ENCODE results near the gene INHBA.

Gene INHBA

DNA sequence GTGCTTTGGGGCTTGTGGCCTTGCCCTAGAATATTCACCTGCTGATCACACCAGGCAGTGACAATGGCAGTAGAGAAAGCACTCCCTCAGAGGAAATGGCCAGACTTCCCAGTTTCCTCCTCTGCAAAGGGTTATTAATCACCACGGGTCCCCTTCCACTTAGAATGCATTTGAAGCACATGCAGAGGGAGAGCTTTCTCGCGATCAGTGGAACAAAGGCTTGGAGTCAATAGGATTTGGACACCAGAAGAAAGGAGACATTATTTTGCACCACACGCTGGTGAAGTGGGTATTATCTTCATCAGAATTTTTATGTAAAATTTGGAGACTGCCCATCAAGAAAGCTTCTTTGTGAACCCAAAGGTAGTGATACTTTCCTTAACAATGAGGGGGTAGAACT lies 35.4 kb upstream of the INHBA start:
- Histone ChIP-seq H3K4me2 (no peak overlapping the region), H3K27me3 (ENCODE audit: insufficient read depth, low read depth) (no peaks in the 10 kb centered on the region), H2AFZ (ENCODE audit: low read depth) (no peak overlapping the region), H3K79me2 (ENCODE audit: insufficient read depth, low read depth) (no peaks in the 10 kb centered on the region), H3K36me3 (ENCODE audit: insufficient read depth) (no peaks in the 10 kb centered on the region), H3K4me1 (ENCODE audit: low read depth, poor library complexity, severe bottlenecking) (no peaks in the 10 kb centered on the region), H3K27ac (no peak overlapping the region), H3K4me3 (IDR thresholded peaks at IDR 0.05; ENCODE audit: insufficient read depth, low read depth, low read length) (no peak overlapping the region), H4K20me1 (ENCODE audit: insufficient read depth) (no peaks in the 10 kb centered on the region), H3K9ac (no peak overlapping the region)
- TF ChIP-seq, protein P1, sequence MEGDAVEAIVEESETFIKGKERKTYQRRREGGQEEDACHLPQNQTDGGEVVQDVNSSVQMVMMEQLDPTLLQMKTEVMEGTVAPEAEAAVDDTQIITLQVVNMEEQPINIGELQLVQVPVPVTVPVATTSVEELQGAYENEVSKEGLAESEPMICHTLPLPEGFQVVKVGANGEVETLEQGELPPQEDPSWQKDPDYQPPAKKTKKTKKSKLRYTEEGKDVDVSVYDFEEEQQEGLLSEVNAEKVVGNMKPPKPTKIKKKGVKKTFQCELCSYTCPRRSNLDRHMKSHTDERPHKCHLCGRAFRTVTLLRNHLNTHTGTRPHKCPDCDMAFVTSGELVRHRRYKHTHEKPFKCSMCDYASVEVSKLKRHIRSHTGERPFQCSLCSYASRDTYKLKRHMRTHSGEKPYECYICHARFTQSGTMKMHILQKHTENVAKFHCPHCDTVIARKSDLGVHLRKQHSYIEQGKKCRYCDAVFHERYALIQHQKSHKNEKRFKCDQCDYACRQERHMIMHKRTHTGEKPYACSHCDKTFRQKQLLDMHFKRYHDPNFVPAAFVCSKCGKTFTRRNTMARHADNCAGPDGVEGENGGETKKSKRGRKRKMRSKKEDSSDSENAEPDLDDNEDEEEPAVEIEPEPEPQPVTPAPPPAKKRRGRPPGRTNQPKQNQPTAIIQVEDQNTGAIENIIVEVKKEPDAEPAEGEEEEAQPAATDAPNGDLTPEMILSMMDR (conservative IDR thresholded peaks at IDR 0.05; ENCODE audit: low read depth, low read length), result no peak

- H3K36me3 ChIP-seq (ENCODE audit: insufficient read depth), result no peaks in the 10 kb centered on the region
- H3K27me3 ChIP-seq (ENCODE audit: insufficient read depth, low read depth), result no peaks in the 10 kb centered on the region
- no peak overlapping the region for H3K4me2 ChIP-seq
- no peaks in the 10 kb centered on the region for H4K20me1 ChIP-seq (ENCODE audit: insufficient read depth)
- no peaks in the 10 kb centered on the region for H3K79me2 ChIP-seq (ENCODE audit: insufficient read depth, low read depth)
- H2AFZ ChIP-seq (ENCODE audit: low read depth), result no peak overlapping the region
- no peak overlapping the region for H3K9ac ChIP-seq
- peaks cover 19% of the 10 kb centered on the region for H3K4me1 ChIP-seq (ENCODE audit: low read depth, poor library complexity, severe bottlenecking)
- TF ChIP-seq, protein P1 (conservative IDR thresholded peaks at IDR 0.05; ENCODE audit: low read depth, low read length), result no peak
- no peak overlapping the region for H3K4me3 ChIP-seq (IDR thresholded peaks at IDR 0.05; ENCODE audit: insufficient read depth, low read depth, low read length)
- H3K27ac ChIP-seq, result no peak overlapping the region
Observed at GRCh38 chr7:41735206-41735605, 32.3 kb upstream of the INHBA start.

GRCh38 chr7:41732843-41733306 lies 30.0 kb upstream of the INHBA start:
- Histone ChIP-seq H3K4me1 (ENCODE audit: low read depth, poor library complexity, severe bottlenecking) (peaks cover 19% of the 10 kb centered on the region), H3K4me3 (IDR thresholded peaks at IDR 0.05; ENCODE audit: insufficient read depth, low read depth, low read length) (no peak overlapping the region), H4K20me1 (ENCODE audit: insufficient read depth) (no peaks in the 10 kb centered on the region), H3K27me3 (ENCODE audit: insufficient read depth, low read depth) (no peaks in the 10 kb centered on the region), H2AFZ (ENCODE audit: low read depth) (no peak overlapping the region), H3K79me2 (ENCODE audit: insufficient read depth, low read depth) (no peaks in the 10 kb centered on the region), H3K36me3 (ENCODE audit: insufficient read depth) (no peaks in the 10 kb centered on the region), H3K9ac (no peak overlapping the region), H3K27ac (no peak overlapping the region), H3K4me2 (no peak overlapping the region; the same call in 1 of the 2 replicates)
- TF ChIP-seq, protein P1 (conservative IDR thresholded peaks at IDR 0.05; ENCODE audit: low read depth, low read length), result no peak

- TF ChIP-seq, protein P1 (conservative IDR thresholded peaks at IDR 0.05; ENCODE audit: low read depth, low read length), result peak; percentile 35
- H4K20me1 ChIP-seq (ENCODE audit: insufficient read depth), result no peaks in the 10 kb centered on the region
- H3K79me2 ChIP-seq (ENCODE audit: insufficient read depth, low read depth), result no peaks in the 10 kb centered on the region
- H2AFZ ChIP-seq (ENCODE audit: low read depth), result no peak overlapping the region
- H3K36me3 ChIP-seq (ENCODE audit: insufficient read depth), result no peaks in the 10 kb centered on the region
- no peak overlapping the region for H3K9ac ChIP-seq
- no peak overlapping the region for H3K27ac ChIP-seq
- peaks cover 19% of the 10 kb centered on the region for H3K4me1 ChIP-seq (ENCODE audit: low read depth, poor library complexity, severe bottlenecking)
- peak overlapping the region; percentile 55 for H3K4me2 ChIP-seq
- no peak overlapping the region for H3K4me3 ChIP-seq (IDR thresholded peaks at IDR 0.05; ENCODE audit: insufficient read depth, low read depth, low read length)
- no peaks in the 10 kb centered on the region for H3K27me3 ChIP-seq (ENCODE audit: insufficient read depth, low read depth)
Observed at GRCh38 chr7:41732436-41732785, 29.5 kb upstream of the INHBA start.
